ENCODE data around the gene SWAP70.

Gene SWAP70

DNA sequence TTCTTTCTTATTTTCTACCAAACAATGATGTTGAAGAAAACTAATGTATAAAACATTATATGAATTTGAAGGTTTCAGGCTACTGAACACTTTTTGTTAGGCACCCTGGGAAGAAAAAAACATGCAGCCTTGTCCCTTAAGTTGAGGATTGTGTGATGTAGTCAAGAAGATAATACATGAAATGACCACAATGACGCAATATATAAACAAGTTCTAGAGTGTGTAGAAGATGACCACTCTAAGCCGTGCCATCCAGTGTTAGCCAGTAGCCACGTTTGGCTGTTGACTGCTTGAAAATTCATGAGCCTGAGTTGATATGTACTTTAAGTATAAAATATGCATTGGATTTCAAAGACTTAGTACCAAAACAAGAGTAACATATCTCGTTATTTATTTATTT, 16.2 kb downstream of the SWAP70 start:
- TF ChIP-seq, protein P1, sequence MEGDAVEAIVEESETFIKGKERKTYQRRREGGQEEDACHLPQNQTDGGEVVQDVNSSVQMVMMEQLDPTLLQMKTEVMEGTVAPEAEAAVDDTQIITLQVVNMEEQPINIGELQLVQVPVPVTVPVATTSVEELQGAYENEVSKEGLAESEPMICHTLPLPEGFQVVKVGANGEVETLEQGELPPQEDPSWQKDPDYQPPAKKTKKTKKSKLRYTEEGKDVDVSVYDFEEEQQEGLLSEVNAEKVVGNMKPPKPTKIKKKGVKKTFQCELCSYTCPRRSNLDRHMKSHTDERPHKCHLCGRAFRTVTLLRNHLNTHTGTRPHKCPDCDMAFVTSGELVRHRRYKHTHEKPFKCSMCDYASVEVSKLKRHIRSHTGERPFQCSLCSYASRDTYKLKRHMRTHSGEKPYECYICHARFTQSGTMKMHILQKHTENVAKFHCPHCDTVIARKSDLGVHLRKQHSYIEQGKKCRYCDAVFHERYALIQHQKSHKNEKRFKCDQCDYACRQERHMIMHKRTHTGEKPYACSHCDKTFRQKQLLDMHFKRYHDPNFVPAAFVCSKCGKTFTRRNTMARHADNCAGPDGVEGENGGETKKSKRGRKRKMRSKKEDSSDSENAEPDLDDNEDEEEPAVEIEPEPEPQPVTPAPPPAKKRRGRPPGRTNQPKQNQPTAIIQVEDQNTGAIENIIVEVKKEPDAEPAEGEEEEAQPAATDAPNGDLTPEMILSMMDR (IDR thresholded peaks at IDR 0.05; ENCODE audit: low read depth, low read length): no peak
- no peak for DNase-seq (ENCODE audit: extremely low read depth, low read depth)

DNA sequence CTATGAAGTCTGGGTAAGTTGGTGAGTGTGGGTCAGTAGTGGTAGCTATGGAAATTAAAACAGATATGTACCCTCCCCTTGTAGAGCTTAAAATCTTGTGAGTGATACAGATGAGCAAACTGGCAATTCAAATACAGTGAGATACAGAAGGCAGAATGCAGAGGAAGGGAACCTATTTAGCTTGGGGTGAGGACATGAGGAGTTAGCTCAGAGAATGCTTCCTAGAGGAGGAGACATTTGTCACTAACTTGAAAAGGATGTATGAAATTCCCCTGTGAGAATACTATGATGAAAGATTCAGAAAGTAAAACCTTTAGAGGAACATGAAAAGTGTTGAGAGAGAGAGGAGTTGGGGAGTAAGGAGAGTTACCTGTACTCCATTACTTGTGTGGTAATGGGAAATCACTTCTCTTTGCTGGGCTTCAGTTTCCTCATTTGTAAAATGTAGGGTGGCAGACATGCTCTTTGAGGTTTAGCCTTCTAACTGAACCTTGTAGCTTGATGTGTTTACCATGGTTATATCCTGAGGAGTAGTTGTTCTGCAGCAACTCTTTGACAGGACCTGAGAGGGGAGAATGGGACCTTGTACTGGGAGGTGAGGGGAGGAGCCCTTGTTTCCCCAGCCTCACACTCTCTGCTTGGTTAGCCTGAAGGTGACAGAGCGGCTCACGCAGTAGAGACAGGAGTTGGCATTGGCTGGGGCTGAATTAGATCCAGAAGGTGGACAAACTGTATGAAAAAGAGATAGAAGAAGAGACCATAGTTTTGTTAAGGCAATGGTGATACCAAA, 17.9 kb downstream of the SWAP70 start:
- TF ChIP-seq, protein P1 (IDR thresholded peaks at IDR 0.05; ENCODE audit: low read depth, low read length): no peak

DNA sequence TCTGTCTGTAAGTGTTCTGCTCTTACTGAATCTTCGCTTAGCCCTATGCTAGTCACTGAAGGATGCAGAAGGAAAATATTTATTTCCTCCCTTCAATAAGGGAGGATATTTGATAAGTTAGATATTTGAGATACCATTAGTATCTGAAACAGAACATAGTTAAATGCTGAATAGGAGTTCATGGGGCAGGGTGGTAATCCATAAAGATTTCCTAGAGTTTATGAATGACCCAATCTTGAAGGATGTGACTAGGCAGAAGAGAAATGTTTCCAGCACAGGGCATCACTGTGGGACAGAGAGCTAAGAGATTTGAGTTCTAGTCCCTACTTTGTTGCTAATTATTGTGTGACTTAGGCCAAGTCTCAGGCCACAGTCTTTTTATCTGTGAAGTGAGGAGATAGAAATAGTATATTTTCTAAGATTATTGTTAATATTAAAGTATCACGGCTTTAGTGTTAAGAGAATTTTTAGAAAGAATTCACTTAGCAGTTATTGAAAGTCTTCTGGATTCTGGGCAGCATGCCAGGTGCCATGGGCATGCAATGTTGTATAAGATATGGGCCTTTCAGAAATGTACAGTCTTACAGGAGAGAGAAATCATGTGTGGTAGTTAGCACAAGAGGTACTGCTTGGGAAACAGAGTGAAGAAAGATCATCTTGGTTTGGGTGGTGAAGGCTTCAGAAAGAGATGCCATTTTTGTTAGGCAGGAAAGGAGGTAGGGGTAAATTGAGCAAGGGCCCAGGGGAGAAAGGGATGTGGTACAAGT, 24.0 kb downstream of the SWAP70 start:
- TF ChIP-seq, protein P1 (IDR thresholded peaks at IDR 0.05; ENCODE audit: low read depth, low read length): no peak
- no peak for DNase-seq (ENCODE audit: extremely low read depth, low read depth)

More for the DNA sequence above, 17.9 kb downstream of the SWAP70 start:
- no peak for DNase-seq (ENCODE audit: extremely low read depth, low read depth)

DNA sequence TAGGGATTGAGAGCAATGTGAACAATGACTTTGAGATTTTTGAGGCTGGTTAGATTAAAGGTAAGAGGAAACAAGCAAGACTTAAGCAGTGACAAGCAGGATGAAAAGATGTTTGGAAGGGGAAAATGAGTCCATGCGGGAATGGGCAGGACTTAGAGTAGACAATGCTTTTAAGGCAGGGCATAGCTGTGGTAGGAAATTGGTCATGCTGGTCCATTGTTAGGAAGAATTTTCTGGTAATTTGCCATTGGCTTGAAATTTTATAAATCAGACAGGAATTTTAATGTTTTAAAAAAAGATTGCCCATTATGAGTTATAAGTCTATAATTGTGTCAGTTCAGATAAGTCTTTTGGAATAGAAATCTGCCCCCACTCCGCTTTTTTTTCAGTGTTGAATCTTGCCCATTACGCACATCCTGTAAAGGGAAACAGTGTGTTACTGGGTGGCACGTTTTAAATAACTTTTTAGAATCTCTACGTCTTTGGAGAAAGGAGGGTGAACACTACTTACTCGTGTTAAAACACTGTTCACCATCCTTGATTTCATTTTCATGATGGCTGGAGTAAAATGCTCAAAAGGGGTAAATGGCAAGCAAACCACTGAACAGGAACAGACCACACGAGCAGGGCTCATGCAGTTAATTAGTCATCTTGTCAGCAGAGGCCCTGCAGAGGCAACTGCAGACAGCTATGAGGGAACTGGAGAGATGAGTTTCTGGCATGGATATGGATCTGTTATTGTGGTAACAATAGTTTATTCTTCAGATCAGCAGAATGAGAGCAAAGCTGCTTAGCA, 25.0 kb downstream of the SWAP70 start:
- TF ChIP-seq, protein P1 (IDR thresholded peaks at IDR 0.05; ENCODE audit: low read depth, low read length): no peak
- peak; percentile 35 for DNase-seq (ENCODE audit: extremely low read depth, low read depth)

DNA sequence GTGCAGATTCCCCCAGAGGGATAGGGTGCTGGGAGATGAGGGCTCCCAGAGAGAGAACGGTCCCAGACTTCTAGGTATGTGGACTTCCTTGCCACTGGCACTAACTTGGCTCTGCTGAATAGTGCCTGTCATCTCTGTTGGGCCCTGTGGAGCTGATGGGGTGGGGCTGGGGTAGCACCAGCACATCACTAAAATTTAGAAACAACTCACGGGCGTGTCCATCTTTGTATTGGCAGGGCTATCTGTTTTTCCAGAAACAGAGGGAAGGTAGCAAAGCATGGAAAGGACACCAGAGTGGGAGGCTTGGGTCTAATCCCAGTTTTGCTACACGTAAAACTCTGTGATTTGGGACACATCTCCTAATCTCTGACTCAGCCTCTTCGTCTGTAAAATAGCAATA, 25.8 kb downstream of the SWAP70 start:
- DNase-seq (ENCODE audit: extremely low read depth, low read depth): no peak
- TF ChIP-seq, protein P1 (IDR thresholded peaks at IDR 0.05; ENCODE audit: low read depth, low read length): no peak

DNA sequence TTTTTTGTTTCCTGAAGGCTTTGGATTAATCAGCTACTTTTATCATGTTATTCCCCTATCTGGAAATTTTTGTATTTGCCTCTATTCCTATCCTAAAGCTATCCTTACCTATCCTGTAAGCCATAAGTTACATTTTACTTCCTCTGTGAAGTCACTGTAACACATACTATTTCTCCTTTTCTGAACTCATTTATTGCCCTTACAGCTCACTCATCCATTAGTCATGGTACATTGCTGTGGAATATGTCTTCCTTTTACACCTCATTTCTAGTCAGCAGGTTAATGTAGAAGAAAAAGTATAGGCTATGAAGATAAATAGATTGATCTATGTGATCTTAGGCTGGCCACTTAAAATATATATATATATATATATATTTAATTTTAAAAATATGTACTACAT, 28.0 kb downstream of the SWAP70 start:
- no peak for DNase-seq (ENCODE audit: extremely low read depth, low read depth)
- TF ChIP-seq, protein P1 (IDR thresholded peaks at IDR 0.05; ENCODE audit: low read depth, low read length): no peak

All from AG09319 (cell line).